Lower leg skin (tissue), 4 donors: Measurements from ENCODE around the gene FOXK1. TPM values are rescaled to one million over a fixed set of nuclear protein-coding genes. Genes with fewer than 3 reads are reported as not detected.

Source experiments
- DNase-seq, 2 donors: peaks; one replicate each; pipeline ENCODE4 v3.0.0-alpha.2; 2019; ENCODE audit warnings: low spot score in 2 of 2
- H3K4me3 ChIP-seq: fragments of 200-600 bp; sonication (generic); 2 replicates; pipeline ENCODE4 v1.5.1; 2017; ENCODE audit warnings: mild to moderate bottlenecking, low read depth; ENCODE audit not compliant: poor library complexity, severe bottlenecking
- CTCF ChIP-seq, 3 donors: fragments of 450-650 bp; IDR thresholded peaks; one replicate each; pipeline ENCODE4 v1.5.1; 2016; ENCODE audit warnings: antibody characterized with exemption in 3 of 3, mild to moderate bottlenecking in 3 of 3, moderate library complexity in 2 of 3
- POLR2A ChIP-seq, 2 donors: fragments of 450-650 bp; IDR thresholded peaks; one replicate each; pipeline ENCODE4 v1.6.1; 2016 to 2017; ENCODE audit warnings: antibody characterized with exemption in 2 of 2, mild to moderate bottlenecking in 1 of 2, moderate library complexity in 1 of 2
- WGBS, 2 donors: methylation state at CpG; one replicate each; pipeline ENCODE4 v1.1.5; 2018; 5-methylcytosine and 5-hydroxymethylcytosine counted together
- intact Hi-C: fragments of 100-400 bp; cut with DNase I; formaldehyde crosslinking; loops from one replicate; pipeline ENCODE4 v1.15.0; 2023; ENCODE audit warnings: low total_unique reads
- total RNA-seq, 4 donors: library from RNA; depleted of rRNA; stranded (reverse); fragments of >200 nt; gene quantifications; one replicate each; pipeline ENCODE4 v1.1.0, GENCODE V29; 2016

The FOXK1 gene
- total RNA-seq, 4 donors from 2014 or later, result 22.0 to 41.3 (median 30.3) TPM

- DNase-seq, result no peak
- intact Hi-C loops, result no loop called here
- 68 to 69% methylated on average over 30 of the region's 30 CpGs for WGBS, 2 donors
- H3K4me3 ChIP-seq, result no peak overlapping the region
- TF ChIP-seq POLR2A (IDR thresholded peaks at IDR 0.05) (no peak), CTCF (IDR thresholded peaks at IDR 0.05) (no peak)
Measured at GRCh38 chr7:4722960-4723630, 41.0 kb downstream of the FOXK1 start.

GRCh38 chr7:4724648-4725013 is 42.5 kb downstream of the FOXK1 start:
- no peak for DNase-seq
- no peak overlapping the region for H3K4me3 ChIP-seq
- 32 to 52% methylated on average over 5 to 6 of the region's 6 CpGs for WGBS, 2 donors
- intact Hi-C loops, result no loop called here
- TF ChIP-seq CTCF (IDR thresholded peaks at IDR 0.05), result no peak
- TF ChIP-seq POLR2A (IDR thresholded peaks at IDR 0.05), result no peak

GRCh38 chr7:4725014-4725849 is 43.1 kb downstream of the FOXK1 start:
- no peak for TF ChIP-seq POLR2A (IDR thresholded peaks at IDR 0.05)
- TF ChIP-seq CTCF (IDR thresholded peaks at IDR 0.05), result no peak
- intact Hi-C loops, result no loop called here
- DNase-seq, result peak; percentile 70 to 93
- H3K4me3 ChIP-seq, result peak overlapping the region; percentile 23
- 12 to 31% methylated on average over 39 to 46 of the region's 48 CpGs for WGBS, 2 donors

- peak overlapping the region; percentile 23 for H3K4me3 ChIP-seq
- TF ChIP-seq CTCF (IDR thresholded peaks at IDR 0.05) (no peak), POLR2A (IDR thresholded peaks at IDR 0.05) (no peak)
- 39 to 55% methylated on average over 15 of the region's 15 CpGs for WGBS, 2 donors
- no peak for DNase-seq
- intact Hi-C loops, result no loop called here
Measured at GRCh38 chr7:4725850-4726450, 43.9 kb downstream of the FOXK1 start.

GRCh38 chr7:4726566-4726965 is 44.5 kb downstream of the FOXK1 start:
- intact Hi-C loops, result no loop called here
- H3K4me3 ChIP-seq, result no peak overlapping the region
- DNase-seq, result no peak
- 84 to 97% methylated on average over 9 of the region's 9 CpGs for WGBS, 2 donors
- no peak for TF ChIP-seq CTCF (IDR thresholded peaks at IDR 0.05)
- no peak for TF ChIP-seq POLR2A (IDR thresholded peaks at IDR 0.05)
